ENCODE results near the gene ARL15.

ARL15 gene

GRCh38 chr5:54227109-54227508, 83.3 kb downstream of the ARL15 start:
- Histone ChIP-seq H3K9me3 (ENCODE audit: insufficient read depth, low read depth, low read length) (no peaks in the 10 kb centered on the region), H3K9me2 (replicated peaks; ENCODE audit: low read depth, low read length) (no peaks in the 10 kb centered on the region), H3K36me3 (ENCODE audit: insufficient read depth, low read length) (no peaks in the 10 kb centered on the region), H3K4me3 (ENCODE audit: low read length, poor library complexity, severe bottlenecking) (no peak overlapping the region), H4K20me1 (ENCODE audit: insufficient read depth, low read length, poor library complexity, severe bottlenecking) (peaks cover 5% of the 10 kb centered on the region), H3K4me1 (ENCODE audit: insufficient read depth, low read length, poor library complexity, severe bottlenecking) (peaks cover 6% of the 10 kb centered on the region), H2AFZ (ENCODE audit: low read length) (no peak overlapping the region), H3F3A (ENCODE audit: low read depth) (no peaks in the 10 kb centered on the region), H3K9ac (ENCODE audit: low read depth, low read length, poor library complexity, severe bottlenecking) (no peak overlapping the region), H3K27me3 (ENCODE audit: insufficient read depth, low read length, poor library complexity, severe bottlenecking) (no peaks in the 10 kb centered on the region), H3K4me2 (ENCODE audit: low read depth, low read length, poor library complexity, severe bottlenecking) (no peak overlapping the region), H3K79me2 (ENCODE audit: insufficient read depth, low read length) (peaks cover 7% of the 10 kb centered on the region; the same call in 1 of the 2 replicates)
- TF ChIP-seq CTCF (conservative IDR thresholded peaks at IDR 0.05; ENCODE audit: low read length) (no peak), EZH2phosphoT487 (IDR thresholded peaks at IDR 0.05; ENCODE audit: borderline replicate concordance) (no peak)

- H3K4me3 ChIP-seq (ENCODE audit: low read length, poor library complexity, severe bottlenecking) = no peak overlapping the region
- no peak for TF ChIP-seq EZH2phosphoT487 (IDR thresholded peaks at IDR 0.05; ENCODE audit: borderline replicate concordance)
- TF ChIP-seq CTCF (conservative IDR thresholded peaks at IDR 0.05; ENCODE audit: low read length) = no peak
- peaks cover 6% of the 10 kb centered on the region for H3K4me1 ChIP-seq (ENCODE audit: insufficient read depth, low read length, poor library complexity, severe bottlenecking)
- no peak overlapping the region for H3K9ac ChIP-seq (ENCODE audit: low read depth, low read length, poor library complexity, severe bottlenecking)
- no peak overlapping the region for H2AFZ ChIP-seq (ENCODE audit: low read length)
- peaks cover 5% of the 10 kb centered on the region for H4K20me1 ChIP-seq (ENCODE audit: insufficient read depth, low read length, poor library complexity, severe bottlenecking)
- H3K36me3 ChIP-seq (ENCODE audit: insufficient read depth, low read length) = no peaks in the 10 kb centered on the region
- H3K4me2 ChIP-seq (ENCODE audit: low read depth, low read length, poor library complexity, severe bottlenecking) = no peak overlapping the region
- no peaks in the 10 kb centered on the region for H3F3A ChIP-seq (ENCODE audit: low read depth)
- H3K9me2 ChIP-seq (replicated peaks; ENCODE audit: low read depth, low read length) = no peaks in the 10 kb centered on the region
- no peaks in the 10 kb centered on the region for H3K27me3 ChIP-seq (ENCODE audit: insufficient read depth, low read length, poor library complexity, severe bottlenecking)
- peaks cover 7% of the 10 kb centered on the region for H3K79me2 ChIP-seq (ENCODE audit: insufficient read depth, low read length)
- H3K9me3 ChIP-seq (ENCODE audit: insufficient read depth, low read depth, low read length) = no peaks in the 10 kb centered on the region
Observed at GRCh38 chr5:54226215-54226614, 84.2 kb downstream of the ARL15 start.

- H3K79me2 ChIP-seq (ENCODE audit: insufficient read depth, low read length) = peaks cover 7% of the 10 kb centered on the region
- TF ChIP-seq EZH2phosphoT487 (IDR thresholded peaks at IDR 0.05; ENCODE audit: borderline replicate concordance) (no peak), CTCF (conservative IDR thresholded peaks at IDR 0.05; ENCODE audit: low read length) (no peak)
Observed at GRCh38 chr5:54224103-54224826, 86.1 kb downstream of the ARL15 start.

More at GRCh38 chr5:54224103-54224826, 86.1 kb downstream of the ARL15 start:
- peaks cover 5% of the 10 kb centered on the region for H4K20me1 ChIP-seq (ENCODE audit: insufficient read depth, low read length, poor library complexity, severe bottlenecking)
- no peaks in the 10 kb centered on the region for H3K9me2 ChIP-seq (replicated peaks; ENCODE audit: low read depth, low read length)
- H2AFZ ChIP-seq (ENCODE audit: low read length) = no peak overlapping the region
- H3K9me3 ChIP-seq (ENCODE audit: insufficient read depth, low read depth, low read length) = no peaks in the 10 kb centered on the region
- no peaks in the 10 kb centered on the region for H3K27me3 ChIP-seq (ENCODE audit: insufficient read depth, low read length, poor library complexity, severe bottlenecking)
- peaks cover 6% of the 10 kb centered on the region for H3K4me1 ChIP-seq (ENCODE audit: insufficient read depth, low read length, poor library complexity, severe bottlenecking)
- no peak overlapping the region for H3K4me2 ChIP-seq (ENCODE audit: low read depth, low read length, poor library complexity, severe bottlenecking)
- no peaks in the 10 kb centered on the region for H3K36me3 ChIP-seq (ENCODE audit: insufficient read depth, low read length)
- no peak overlapping the region for H3K9ac ChIP-seq (ENCODE audit: low read depth, low read length, poor library complexity, severe bottlenecking)
- H3K4me3 ChIP-seq (ENCODE audit: low read length, poor library complexity, severe bottlenecking) = no peak overlapping the region
- H3F3A ChIP-seq (ENCODE audit: low read depth) = no peaks in the 10 kb centered on the region

Measured in Loucy (cell line).